Uterus (tissue), 4 donors: Measurements from ENCODE around the gene HAPLN2. TPM values are rescaled to one million over a fixed set of nuclear protein-coding genes. Genes with fewer than 3 reads are reported as not detected.
A peak's percentile ranks its signal among the peaks of the same experiment; 100 is the strongest.
"Not testable (repeated sequence)": the region's sequence is repeated elsewhere in the genome, so short reads cannot be mapped to it uniquely, and the experiment has no call there.

Experiments used
- DNase-seq, 2 donors: peaks; one replicate each; pipeline ENCODE4 v3.0.0-alpha.2; 2019 to 2020
- H3K27ac ChIP-seq, 2 donors: fragments of 200-600 bp; sonication (generic); 1 replicate in 1 of 2; 2 replicates in 1 of 2; pipeline ENCODE4 v1.5.1; 2016 to 2018
- H3K27me3 ChIP-seq, 2 donors: fragments of 200-600 bp; sonication (generic); one replicate each; pipeline ENCODE4 v1.5.1; 2018 to 2019; ENCODE audit warnings: control low read depth in 1 of 2
- H3K36me3 ChIP-seq, 2 donors: fragments of 200-600 bp; sonication (generic); one replicate each; pipeline ENCODE4 v1.5.1; 2019; ENCODE audit warnings: control low read depth in 1 of 2
- H3K4me1 ChIP-seq, 2 donors: fragments of 200-600 bp; sonication (generic); one replicate each; pipeline ENCODE4 v1.5.1; 2018 to 2019; ENCODE audit warnings: control low read depth in 1 of 2
- H3K4me3 ChIP-seq, 2 donors: fragments of 200-600 bp; sonication (generic); 1 replicate in 1 of 2; 2 replicates in 1 of 2; pipeline ENCODE4 v1.5.1; 2018 to 2019; ENCODE audit warnings: mild to moderate bottlenecking in 1 of 2
- H3K9me3 ChIP-seq, 2 donors: fragments of 200-600 bp; sonication (generic); one replicate each; pipeline ENCODE4 v1.5.1; 2019; ENCODE audit warnings: control low read depth in 1 of 2
- CTCF ChIP-seq, 4 experiments: fragments of 200-600 bp in 2 of 4; fragments of 450-650 bp in 2 of 4; sonication (generic) in 2 of 4; IDR thresholded peaks; one replicate each; pipeline ENCODE4 v1.5.1; 2016 to 2019; ENCODE audit warnings: antibody characterized with exemption in 4 of 4, mild to moderate bottlenecking in 2 of 4, moderate library complexity in 1 of 4
- POLR2A ChIP-seq, 2 donors: fragments of 450-650 bp; IDR thresholded peaks; one replicate each; pipeline ENCODE4 v1.6.1; 2016; ENCODE audit warnings: antibody characterized with exemption in 2 of 2, mild to moderate bottlenecking in 1 of 2, moderate library complexity in 1 of 2
- intact Hi-C: fragments of 100-400 bp; cut with DNase I; formaldehyde crosslinking; loops from one replicate; pipeline ENCODE4 v1.15.1; 2023; ENCODE audit warnings: low total_unique reads
- total RNA-seq, 4 donors: library from RNA; depleted of rRNA in 3 of 4; stranded (reverse); fragments of >200 nt in 3 of 4; gene quantifications; one replicate each; pipeline versions ENCODE4 v1.1.0 to v1.2.4, GENCODE V29; 2014 to 2023
- donor health status: DM: yes; HTN: yes; CAD: no.

The HAPLN2 gene
- total RNA-seq, 4 donors from 2014 or later = 0.77 to 3.9 TPM; not detected in 2

GRCh38 chr1:156625436-156626078 is 6.3 kb downstream of the HAPLN2 start:
- intact Hi-C loops = no loop called here
- Histone ChIP-seq H3K27me3 (peaks cover 0 to 21% of the 10 kb centered on the region in 2 donors), H3K9me3 (no peaks in the 10 kb centered on the region), H3K4me3 (peak overlapping the region; percentile 33 to 38), H3K36me3 (no peaks in the 10 kb centered on the region), H3K4me1 (no peaks in the 10 kb centered on the region), H3K27ac (peak overlapping the region; percentile 60 to 66)
- peak; percentile 69 to 88 (median 78) for TF ChIP-seq CTCF (IDR thresholded peaks at IDR 0.05)
- peak in 1 of 2 donors; percentile 23 for TF ChIP-seq POLR2A (IDR thresholded peaks at IDR 0.05)
- DNase-seq = peak; percentile 61 to 62

- Histone ChIP-seq H3K36me3 (no peaks in the 10 kb centered on the region), H3K4me1 (no peaks in the 10 kb centered on the region), H3K4me3 (no peak overlapping the region), H3K27me3 (peaks cover 0 to 23% of the 10 kb centered on the region in 2 donors), H3K27ac (no peak overlapping the region), H3K9me3 (no peaks in the 10 kb centered on the region)
- no peak for DNase-seq
- TF ChIP-seq CTCF (IDR thresholded peaks at IDR 0.05) = no peak
- peak in 1 of 2 donors; percentile 2 for TF ChIP-seq POLR2A (IDR thresholded peaks at IDR 0.05)
- intact Hi-C loops = no loop called here
Observed at GRCh38 chr1:156626079-156626438, 6.8 kb downstream of the HAPLN2 start.

- intact Hi-C loops = no loop called here
- no peak for DNase-seq
- no peaks in the 10 kb centered on the region for H3K36me3 ChIP-seq
- H3K27ac ChIP-seq = no peak overlapping the region
- no peaks in the 10 kb centered on the region for H3K9me3 ChIP-seq
- no peaks in the 10 kb centered on the region for H3K4me1 ChIP-seq
- peaks cover 0 to 23% of the 10 kb centered on the region in 2 donors for H3K27me3 ChIP-seq
- H3K4me3 ChIP-seq = no peak overlapping the region
- TF ChIP-seq CTCF (IDR thresholded peaks at IDR 0.05) = peak; percentile 32 to 62 (median 54)
- TF ChIP-seq POLR2A (IDR thresholded peaks at IDR 0.05) = no peak
Observed at GRCh38 chr1:156627313-156627880, 8.2 kb downstream of the HAPLN2 start.

GRCh38 chr1:156629823-156630449 is 10.7 kb downstream of the HAPLN2 start:
- intact Hi-C loops = no loop called here
- no peak for DNase-seq

GRCh38 chr1:156631152-156631551 is 11.9 kb downstream of the HAPLN2 start:
- H3K4me3 ChIP-seq, H3K36me3 ChIP-seq, H3K27me3 ChIP-seq, intact Hi-C loops, DNase-seq, H3K4me1 ChIP-seq, H3K9me3 ChIP-seq, H3K27ac ChIP-seq: not testable (repeated sequence)

More at GRCh38 chr1:156629823-156630449, 10.7 kb downstream of the HAPLN2 start:
- Histone ChIP-seq H3K4me3 (no peak overlapping the region), H3K27me3 (peaks cover 0 to 13% of the 10 kb centered on the region in 2 donors), H3K27ac (no peak overlapping the region), H3K36me3 (no peaks in the 10 kb centered on the region), H3K4me1 (no peaks in the 10 kb centered on the region), H3K9me3 (no peaks in the 10 kb centered on the region)
- no peak for TF ChIP-seq POLR2A (IDR thresholded peaks at IDR 0.05)
- no peak for TF ChIP-seq CTCF (IDR thresholded peaks at IDR 0.05)
